K562 (cell line): Measurements from ENCODE around the gene STT3A. TPM values are rescaled to one million over a fixed set of nuclear protein-coding genes. Genes with fewer than 3 reads are reported as not detected.

Experiments
- LARP7 ChIP-seq: fragments of 450-650 bp; IDR thresholded peaks from 2 replicates; pipeline ENCODE4 v1.6.1; 2016
- MGA ChIP-seq: fragments of 450-650 bp; IDR thresholded peaks from 2 replicates; pipeline ENCODE4 v1.6.1; 2016; ENCODE audit warnings: mild to moderate bottlenecking, moderate library complexity
- TFE3 ChIP-seq: fragments of 450-650 bp; formaldehyde crosslinking; IDR thresholded peaks from 2 replicates; pipeline ENCODE4 v1.4.0; 2020; ENCODE audit warnings: mild to moderate bottlenecking, mixed read lengths
- polyA plus RNA-seq, 8 experiments: library from polyadenylated mRNA; depleted of rRNA in 4 of 8; stranded (reverse) in 5 of 8; unstranded in 3 of 8; fragments of >200 nt; fragmentation: Nextera tagmentation in 2 of 8; fragmentation: Illumina TruSeq in 1 of 8; extraction: Ambion mirVana in 2 of 8; extraction: Trizol in 1 of 8; gene quantifications; 2 replicates each; pipeline versions ENCODE4 v1.2.1 to v1.2.3, GENCODE V29; 2011 to 2014; ENCODE audit warnings: inconsistent platforms in 1 of 8, missing spikeins in 1 of 8
- total RNA-seq, 7 experiments: library from RNA; depleted of rRNA in 6 of 7; stranded (reverse); fragments of >200 nt in 6 of 7; fragmentation: Illumina TruSeq in 2 of 7; extraction: Trizol in 2 of 7; gene quantifications; 2 replicates each; pipeline versions ENCODE4 v1.2.1 to v1.2.3, GENCODE V29; 2011 to 2021; ENCODE audit warnings: low replicate concordance in 1 of 7
- TF ChIP-seq, protein P1 (sequence below), 3 experiments: fragments of 200-800 bp in 1 of 3; fragments of 250-450 bp in 1 of 3; fragments of 450-650 bp in 1 of 3; sonication (Bioruptor Pico) in 1 of 3; sonication (Bioruptor generic) in 1 of 3; formaldehyde crosslinking in 1 of 3; IDR thresholded peaks; 2 replicates each; pipeline versions ENCODE4 v1.6.1 to v1.8.0; 2016 to 2022; ENCODE audit warnings: mild to moderate bottlenecking in 2 of 3, missing genetic modification characterization in 2 of 3, missing compliant biosample characterization in 1 of 3, moderate library complexity in 1 of 3
- TF ChIP-seq, protein P2 (sequence below): fragments of 200-800 bp; sonication (Bioruptor generic); IDR thresholded peaks from 2 replicates; pipeline ENCODE4 v1.6.1; 2017; ENCODE audit warnings: missing genetic modification characterization, missing compliant biosample characterization

Gene STT3A
- total and polyA plus RNA-seq, 9 of the 15 experiments (the other 6 are each of a cell fraction or from before 2014, with no cell fraction given): 70.7 to 330 (median 192) TPM

DNA sequence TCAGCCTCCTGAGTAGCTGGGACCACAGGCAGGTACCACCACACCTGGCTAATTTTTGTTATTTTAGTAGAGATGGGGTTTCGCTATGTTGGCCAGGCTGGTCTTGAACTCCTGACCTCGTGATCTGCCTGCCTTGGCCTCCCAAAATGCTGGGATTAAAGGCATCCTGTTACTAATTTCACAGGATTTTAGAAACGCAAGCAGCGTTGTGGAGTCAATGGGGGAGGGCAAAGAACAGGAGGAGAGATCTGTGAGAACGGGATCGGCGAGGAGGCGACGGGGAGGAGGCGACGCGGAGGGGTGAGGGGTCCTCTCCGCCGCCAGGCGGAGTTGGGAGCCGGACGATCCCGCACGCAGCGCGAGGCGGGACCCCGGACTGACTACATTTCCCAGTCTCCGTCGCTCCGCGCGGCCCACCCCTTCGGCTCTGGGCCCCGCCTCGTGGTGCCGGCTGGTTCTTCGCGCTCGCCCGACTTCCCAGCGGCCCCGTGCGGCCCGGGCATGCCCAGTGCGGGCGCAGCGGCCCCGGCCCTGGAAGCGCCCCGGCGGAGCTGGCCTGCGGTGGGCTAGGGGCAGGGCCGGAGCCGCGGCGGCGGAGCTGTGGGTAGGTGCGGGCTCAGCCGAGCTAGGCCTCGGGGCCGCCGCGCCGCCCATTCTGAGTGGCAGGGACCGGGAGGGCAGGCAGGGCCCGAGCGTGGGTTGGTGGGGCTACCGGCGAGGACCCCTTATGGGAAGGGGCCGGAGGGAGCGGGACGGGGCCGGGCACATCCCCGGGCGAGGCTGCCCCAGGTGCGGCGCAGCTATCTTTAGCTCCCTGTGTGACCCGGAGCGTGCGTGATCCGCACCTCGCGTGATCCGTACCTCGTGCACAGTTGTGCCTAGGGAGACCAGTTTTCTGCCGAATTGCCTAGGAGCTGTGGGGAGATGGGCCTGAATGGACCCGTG, 23.4 kb upstream of the STT3A start, which contains the start of gene EI24 (continued):
- TF ChIP-seq MGA (peak; percentile 76), LARP7 (peak; percentile 83; the same call in 1 of the 2 replicates), TFE3 (CRISPR knock-in tag) (peak; percentile 61)
- TF ChIP-seq, protein P1, sequence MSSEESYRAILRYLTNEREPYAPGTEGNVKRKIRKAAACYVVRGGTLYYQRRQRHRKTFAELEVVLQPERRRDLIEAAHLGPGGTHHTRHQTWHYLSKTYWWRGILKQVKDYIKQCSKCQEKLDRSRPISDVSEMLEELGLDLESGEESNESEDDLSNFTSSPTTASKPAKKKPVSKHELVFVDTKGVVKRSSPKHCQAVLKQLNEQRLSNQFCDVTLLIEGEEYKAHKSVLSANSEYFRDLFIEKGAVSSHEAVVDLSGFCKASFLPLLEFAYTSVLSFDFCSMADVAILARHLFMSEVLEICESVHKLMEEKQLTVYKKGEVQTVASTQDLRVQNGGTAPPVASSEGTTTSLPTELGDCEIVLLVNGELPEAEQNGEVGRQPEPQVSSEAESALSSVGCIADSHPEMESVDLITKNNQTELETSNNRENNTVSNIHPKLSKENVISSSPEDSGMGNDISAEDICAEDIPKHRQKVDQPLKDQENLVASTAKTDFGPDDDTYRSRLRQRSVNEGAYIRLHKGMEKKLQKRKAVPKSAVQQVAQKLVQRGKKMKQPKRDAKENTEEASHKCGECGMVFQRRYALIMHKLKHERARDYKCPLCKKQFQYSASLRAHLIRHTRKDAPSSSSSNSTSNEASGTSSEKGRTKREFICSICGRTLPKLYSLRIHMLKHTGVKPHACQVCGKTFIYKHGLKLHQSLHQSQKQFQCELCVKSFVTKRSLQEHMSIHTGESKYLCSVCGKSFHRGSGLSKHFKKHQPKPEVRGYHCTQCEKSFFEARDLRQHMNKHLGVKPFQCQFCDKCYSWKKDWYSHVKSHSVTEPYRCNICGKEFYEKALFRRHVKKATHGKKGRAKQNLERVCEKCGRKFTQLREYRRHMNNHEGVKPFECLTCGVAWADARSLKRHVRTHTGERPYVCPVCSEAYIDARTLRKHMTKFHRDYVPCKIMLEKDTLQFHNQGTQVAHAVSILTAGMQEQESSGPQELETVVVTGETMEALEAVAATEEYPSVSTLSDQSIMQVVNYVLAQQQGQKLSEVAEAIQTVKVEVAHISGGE (CRISPR knock-in tag; IDR thresholded peaks at IDR 0.05): peak in 1 of 3 experiments; percentile 77; a peak in 1 of 6 replicates
- TF ChIP-seq, protein P2, sequence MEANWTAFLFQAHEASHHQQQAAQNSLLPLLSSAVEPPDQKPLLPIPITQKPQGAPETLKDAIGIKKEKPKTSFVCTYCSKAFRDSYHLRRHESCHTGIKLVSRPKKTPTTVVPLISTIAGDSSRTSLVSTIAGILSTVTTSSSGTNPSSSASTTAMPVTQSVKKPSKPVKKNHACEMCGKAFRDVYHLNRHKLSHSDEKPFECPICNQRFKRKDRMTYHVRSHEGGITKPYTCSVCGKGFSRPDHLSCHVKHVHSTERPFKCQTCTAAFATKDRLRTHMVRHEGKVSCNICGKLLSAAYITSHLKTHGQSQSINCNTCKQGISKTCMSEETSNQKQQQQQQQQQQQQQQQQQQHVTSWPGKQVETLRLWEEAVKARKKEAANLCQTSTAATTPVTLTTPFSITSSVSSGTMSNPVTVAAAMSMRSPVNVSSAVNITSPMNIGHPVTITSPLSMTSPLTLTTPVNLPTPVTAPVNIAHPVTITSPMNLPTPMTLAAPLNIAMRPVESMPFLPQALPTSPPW (CRISPR knock-in tag): peak; percentile 79
